ENCODE data around the gene ANTXR2. TPM values are rescaled to one million over a fixed set of nuclear protein-coding genes. Genes with fewer than 3 reads are reported as not detected.
"Not testable (repeated sequence)": the region's sequence is repeated elsewhere in the genome, so short reads cannot be mapped to it uniquely, and the experiment has no call there.

ANTXR2 gene
- total RNA-seq, 2 donors from 2014 or later, result 47.4 to 121 TPM

DNA sequence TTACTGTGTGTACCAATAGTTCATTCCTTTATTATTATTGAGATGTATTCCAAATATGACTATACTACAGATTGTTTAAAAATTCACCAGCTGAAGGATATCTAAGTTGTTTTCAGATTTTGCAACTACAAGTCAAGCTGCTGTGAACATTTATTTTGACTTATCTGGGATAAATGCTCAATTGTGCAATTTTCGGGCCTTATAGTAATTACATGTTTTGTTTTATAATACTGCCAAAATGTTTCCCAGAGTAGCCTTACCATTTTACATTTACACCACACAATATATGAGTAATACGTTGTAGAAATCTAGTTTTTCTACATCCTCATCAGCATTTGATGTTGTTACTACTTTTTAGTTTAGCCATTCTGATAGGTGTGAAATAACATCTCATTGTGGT is 179.6 kb downstream of the ANTXR2 start:
- H3K27me3 ChIP-seq, result no peaks in the 10 kb centered on the region
- H3K36me3 ChIP-seq, result no peaks in the 10 kb centered on the region
- intact Hi-C loops (cut with DNase I), result no loop called here
- no peak for DNase-seq
- H3K9ac ChIP-seq (ENCODE audit: low read depth in 2 of 2, low read length in 2 of 2), result no peak overlapping the region
- no peak overlapping the region for H3K4me3 ChIP-seq
- H3K27ac ChIP-seq, result no peak overlapping the region
- TF ChIP-seq, protein P1, sequence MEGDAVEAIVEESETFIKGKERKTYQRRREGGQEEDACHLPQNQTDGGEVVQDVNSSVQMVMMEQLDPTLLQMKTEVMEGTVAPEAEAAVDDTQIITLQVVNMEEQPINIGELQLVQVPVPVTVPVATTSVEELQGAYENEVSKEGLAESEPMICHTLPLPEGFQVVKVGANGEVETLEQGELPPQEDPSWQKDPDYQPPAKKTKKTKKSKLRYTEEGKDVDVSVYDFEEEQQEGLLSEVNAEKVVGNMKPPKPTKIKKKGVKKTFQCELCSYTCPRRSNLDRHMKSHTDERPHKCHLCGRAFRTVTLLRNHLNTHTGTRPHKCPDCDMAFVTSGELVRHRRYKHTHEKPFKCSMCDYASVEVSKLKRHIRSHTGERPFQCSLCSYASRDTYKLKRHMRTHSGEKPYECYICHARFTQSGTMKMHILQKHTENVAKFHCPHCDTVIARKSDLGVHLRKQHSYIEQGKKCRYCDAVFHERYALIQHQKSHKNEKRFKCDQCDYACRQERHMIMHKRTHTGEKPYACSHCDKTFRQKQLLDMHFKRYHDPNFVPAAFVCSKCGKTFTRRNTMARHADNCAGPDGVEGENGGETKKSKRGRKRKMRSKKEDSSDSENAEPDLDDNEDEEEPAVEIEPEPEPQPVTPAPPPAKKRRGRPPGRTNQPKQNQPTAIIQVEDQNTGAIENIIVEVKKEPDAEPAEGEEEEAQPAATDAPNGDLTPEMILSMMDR (IDR thresholded peaks at IDR 0.05), result no peak
- no peaks in the 10 kb centered on the region for H3K4me1 ChIP-seq
- H3K9me3 ChIP-seq, result no peaks in the 10 kb centered on the region

DNA sequence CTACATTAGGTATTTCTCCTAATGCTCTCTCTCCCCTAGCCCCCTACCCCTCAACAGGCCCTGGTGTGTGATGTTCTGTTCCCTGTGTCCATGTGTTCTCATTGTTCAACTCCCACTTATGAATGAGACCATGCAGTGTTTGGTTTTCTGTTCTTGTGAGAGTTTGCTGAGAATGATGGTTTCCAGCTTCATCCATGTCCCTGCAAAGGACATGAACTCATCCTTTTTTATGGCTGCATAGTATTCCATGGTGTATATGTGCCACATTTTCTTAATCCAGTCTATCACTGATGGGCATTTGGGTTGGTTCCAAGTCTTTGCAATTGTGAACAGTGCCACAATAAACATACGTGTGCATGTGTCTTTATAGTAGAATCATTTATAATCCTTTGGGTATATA is 184.0 kb downstream of the ANTXR2 start:
- intact Hi-C loops (cut with DNase I); DNase-seq; H3K27ac ChIP-seq; H3K27me3 ChIP-seq; H3K4me3 ChIP-seq; H3K36me3 ChIP-seq; H3K4me1 ChIP-seq; H3K9ac ChIP-seq (ENCODE audit: low read depth in 2 of 2, low read length in 2 of 2); H3K9me3 ChIP-seq: not testable (repeated sequence)

DNA sequence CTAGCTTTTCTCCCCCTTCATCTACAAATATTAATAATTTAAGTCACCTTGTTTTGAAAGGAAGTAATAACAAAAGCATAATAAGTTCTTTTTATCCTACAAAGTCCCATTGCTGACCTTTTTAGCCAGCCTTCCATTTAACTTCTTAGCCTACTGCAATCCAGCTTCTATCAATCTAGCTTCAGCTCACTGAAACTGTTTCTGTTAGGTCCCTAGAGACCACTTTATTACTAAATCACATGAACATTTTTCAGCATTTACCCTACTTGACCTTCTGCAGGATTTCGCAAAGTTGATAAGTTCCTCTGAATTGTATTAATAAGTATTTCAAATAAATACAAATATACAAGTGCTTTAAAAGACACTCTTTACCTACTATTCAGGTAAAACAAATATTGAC is 186.5 kb downstream of the ANTXR2 start:
- TF ChIP-seq, protein P1 (IDR thresholded peaks at IDR 0.05), result no peak
- no peak overlapping the region for H3K9ac ChIP-seq (ENCODE audit: low read depth in 2 of 2, low read length in 2 of 2)
- DNase-seq, result no peak

DNA sequence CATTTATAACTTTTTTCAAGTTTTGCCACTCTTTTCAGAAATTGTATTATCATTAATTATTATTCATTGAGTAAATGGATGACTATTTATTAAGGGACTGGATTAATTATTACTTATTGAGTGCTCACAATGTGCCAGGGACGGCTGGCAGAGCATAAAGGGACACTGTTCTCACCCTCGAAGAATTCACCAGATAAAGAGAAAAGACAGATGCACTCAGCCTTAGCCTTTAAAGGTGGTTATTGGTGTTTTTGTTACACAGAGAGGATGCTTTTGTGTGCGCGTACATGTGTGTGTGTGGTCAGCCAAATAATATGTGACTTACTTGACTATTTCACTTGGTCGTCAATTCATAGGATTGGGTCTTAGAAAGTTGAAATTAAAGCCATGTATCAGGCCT is 187.0 kb downstream of the ANTXR2 start:
- TF ChIP-seq, protein P1 (IDR thresholded peaks at IDR 0.05), result no peak
- Histone ChIP-seq H3K27ac (no peak overlapping the region), H3K36me3 (no peaks in the 10 kb centered on the region), H3K9me3 (no peaks in the 10 kb centered on the region), H3K9ac (ENCODE audit: low read depth in 2 of 2, low read length in 2 of 2) (no peak overlapping the region), H3K27me3 (no peaks in the 10 kb centered on the region), H3K4me3 (no peak overlapping the region), H3K4me1 (no peaks in the 10 kb centered on the region)
- no peak for DNase-seq
- intact Hi-C loops (cut with DNase I), result no loop called here

More for the DNA sequence above, 186.5 kb downstream of the ANTXR2 start:
- Histone ChIP-seq H3K36me3 (no peaks in the 10 kb centered on the region), H3K27me3 (no peaks in the 10 kb centered on the region), H3K27ac (no peak overlapping the region), H3K4me1 (no peaks in the 10 kb centered on the region), H3K9me3 (no peaks in the 10 kb centered on the region), H3K4me3 (no peak overlapping the region)
- intact Hi-C loops (cut with DNase I), result no loop called here

DNA sequence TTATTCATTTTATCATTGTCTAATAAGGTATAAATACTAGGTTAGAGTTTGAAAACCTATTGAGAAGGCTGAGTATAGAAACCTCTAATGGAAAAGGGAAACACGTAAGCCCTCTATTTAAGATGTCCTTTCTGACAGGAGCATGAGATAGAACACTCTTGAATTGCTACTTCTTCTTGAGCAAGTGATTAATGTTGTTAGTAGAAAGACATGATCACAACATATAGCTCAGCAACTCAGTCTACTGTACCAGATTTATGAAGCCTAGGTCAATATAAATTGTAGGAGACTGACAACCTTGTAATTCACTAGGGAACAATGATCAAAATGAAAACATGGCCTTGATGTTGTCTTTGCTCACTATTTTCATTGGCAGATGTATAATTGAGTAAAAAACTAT is 189.7 kb downstream of the ANTXR2 start:
- no peaks in the 10 kb centered on the region for H3K4me1 ChIP-seq
- H3K9ac ChIP-seq (ENCODE audit: low read depth in 2 of 2, low read length in 2 of 2), result no peak overlapping the region
- no peak for DNase-seq
- TF ChIP-seq, protein P1 (IDR thresholded peaks at IDR 0.05), result no peak
- no peaks in the 10 kb centered on the region for H3K9me3 ChIP-seq
- intact Hi-C loops (cut with DNase I), result no loop called here
- no peaks in the 10 kb centered on the region for H3K27me3 ChIP-seq
- H3K36me3 ChIP-seq, result no peaks in the 10 kb centered on the region
- H3K27ac ChIP-seq, result no peak overlapping the region
- no peak overlapping the region for H3K4me3 ChIP-seq

DNA sequence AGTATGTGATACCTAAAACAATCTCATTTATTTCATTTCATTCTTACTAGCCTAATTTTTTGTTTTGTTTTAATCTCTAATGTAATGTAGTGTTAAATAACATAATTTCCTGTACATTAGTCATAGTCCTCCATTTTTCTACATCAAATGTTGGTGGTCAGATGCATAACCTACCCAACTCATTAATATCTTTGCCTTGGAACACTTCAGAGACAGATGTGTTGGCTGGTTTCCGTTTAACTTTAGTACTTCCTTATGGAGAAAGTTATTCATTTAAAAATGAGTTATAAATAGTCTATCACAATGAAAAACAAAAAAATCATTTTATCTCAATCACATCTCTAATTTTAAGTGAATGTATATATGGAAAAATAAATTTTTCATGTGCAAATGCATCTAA is 190.2 kb downstream of the ANTXR2 start:
- no peak overlapping the region for H3K4me3 ChIP-seq
- no peaks in the 10 kb centered on the region for H3K36me3 ChIP-seq
- no peaks in the 10 kb centered on the region for H3K4me1 ChIP-seq
- TF ChIP-seq, protein P1 (IDR thresholded peaks at IDR 0.05), result no peak
- no peak overlapping the region for H3K9ac ChIP-seq (ENCODE audit: low read depth in 2 of 2, low read length in 2 of 2)
- no peak overlapping the region for H3K27ac ChIP-seq
- DNase-seq, result no peak
- H3K27me3 ChIP-seq, result no peaks in the 10 kb centered on the region
- intact Hi-C loops (cut with DNase I), result no loop called here
- no peaks in the 10 kb centered on the region for H3K9me3 ChIP-seq

Data from colonic mucosa (tissue), 4 donors.